H1 (cell line): ENCODE data around the gene PTPRH. TPM values are rescaled to one million over a fixed set of nuclear protein-coding genes. Genes with fewer than 3 reads are reported as not detected.
A peak's percentile ranks its signal among the peaks of the same experiment; 100 is the strongest.

Source experiments
- CTCF ChIA-PET: fragments of 300-600 bp; sonication (Branson Sonifier 250); formaldehyde crosslinking; loops from one replicate; lab custom pipeline; 2021; ENCODE audit not compliant: partially characterized antibody; lab: Charles Lee
- POLR2A ChIA-PET: fragments of 300-600 bp; sonication (Branson Sonifier 250); formaldehyde crosslinking; loops from one replicate; lab custom pipeline; 2021; ENCODE audit warnings: inconsistent platforms; ENCODE audit not compliant: partially characterized antibody; lab: Charles Lee
- DNase-seq, 2 experiments: peaks; one replicate each; pipeline versions ENCODE4 v3.0.0 to v3.0.0-alpha.2; 2010 to 2022; ENCODE audit warnings: low spot score in 2 of 2, low read depth in 1 of 2, mixed read lengths in 1 of 2
- FAIRE-seq: peaks from 2 replicates; lab custom pipeline; 2011; peaks lifted over from hg19 to GRCh38; lab: Jason Lieb, UNC
- H2AFZ ChIP-seq: 2 replicates; pipeline ENCODE4 v1.8.1; 2012; ENCODE audit warnings: low read length, inconsistent platforms
- H2AK5ac ChIP-seq: 2 replicates; pipeline ENCODE4 v1.6.1; 2013; ENCODE audit warnings: low read depth, low read length
- H2BK120ac ChIP-seq: replicated peaks from 2 replicates; pipeline ENCODE3; 2013; ENCODE audit warnings: low read depth, low read length, inconsistent platforms
- H2BK12ac ChIP-seq: 2 replicates; pipeline ENCODE4 v1.6.1; 2013; ENCODE audit warnings: low read depth, low read length
- H2BK15ac ChIP-seq: 2 replicates; pipeline ENCODE4 v1.6.1; 2013; ENCODE audit warnings: low read length
- H2BK20ac ChIP-seq: 2 replicates; pipeline ENCODE4 v1.6.1; 2013; ENCODE audit warnings: low read length
- H2BK5ac ChIP-seq: 2 replicates; pipeline ENCODE4 v1.6.1; 2013; ENCODE audit warnings: low read depth, low read length
- H3K14ac ChIP-seq: 2 replicates; pipeline ENCODE4 v1.6.1; 2013; ENCODE audit warnings: inconsistent platforms; ENCODE audit not compliant: insufficient read length
- H3K18ac ChIP-seq: 2 replicates; pipeline ENCODE4 v1.6.1; 2013; ENCODE audit warnings: low read length; ENCODE audit errors: extremely low read depth
- H3K23ac ChIP-seq: 2 replicates; pipeline ENCODE4 v1.6.1; 2013; ENCODE audit warnings: inconsistent platforms; ENCODE audit not compliant: insufficient read length
- H3K23me2 ChIP-seq: 2 replicates; pipeline ENCODE4 v1.6.1; 2013; ENCODE audit warnings: low read depth, low read length
- H3K27ac ChIP-seq: 2 replicates; pipeline ENCODE4 v1.6.1; 2011; ENCODE audit warnings: low read depth, low read length, inconsistent platforms
- H3K27me3 ChIP-seq, 4 experiments: replicated peaks in 1 of 4; 1 replicate in 1 of 4; 2 replicates in 3 of 4; pipeline versions ENCODE4 v1.6.1 to v1.8.1; 2011 to 2013; ENCODE audit warnings: low read length in 3 of 4, mild to moderate bottlenecking in 3 of 4, inconsistent platforms in 2 of 4, mixed read lengths in 2 of 4, moderate library complexity in 1 of 4; ENCODE audit not compliant: control insufficient read depth in 3 of 4, insufficient read depth in 3 of 4; ENCODE audit errors: extremely low read depth in 1 of 4
- H3K36me3 ChIP-seq, 4 experiments: 2 replicates each; pipeline versions ENCODE4 v1.6.1 to v1.8.1; 2011 to 2013; ENCODE audit warnings: mild to moderate bottlenecking in 4 of 4, low read length in 3 of 4, moderate library complexity in 2 of 4, control low read depth in 1 of 4, inconsistent platforms in 1 of 4; ENCODE audit not compliant: insufficient read depth in 4 of 4, control insufficient read depth in 2 of 4
- H3K4ac ChIP-seq: replicated peaks from 2 replicates; pipeline ENCODE3; 2013; ENCODE audit warnings: low read length, low read depth, mixed read lengths, inconsistent platforms; ENCODE audit not compliant: insufficient read length
- H3K4me1 ChIP-seq, 4 experiments: replicated peaks in 1 of 4; 1 replicate in 1 of 4; 2 replicates in 3 of 4; pipeline versions ENCODE4 v1.6.1 to v1.8.1; 2011 to 2013; ENCODE audit warnings: low read length in 3 of 4, inconsistent platforms in 2 of 4, mixed read lengths in 1 of 4; ENCODE audit not compliant: insufficient read depth in 4 of 4, control insufficient read depth in 3 of 4
- H3K4me2 ChIP-seq, 2 experiments: 2 replicates each; pipeline versions ENCODE4 v1.6.1 to v1.8.1; 2011 to 2013; ENCODE audit warnings: low read depth in 2 of 2, low read length in 2 of 2, control low read depth in 1 of 2, inconsistent platforms in 1 of 2, mild to moderate bottlenecking in 1 of 2; ENCODE audit not compliant: insufficient read depth in 1 of 2
- H3K4me3 ChIP-seq, 4 experiments: fragments of 200-600, 300-600 bp in 1 of 4; sonication (generic), shearing (Covaris generic), sonication (Bioruptor Twin) in 1 of 4; 2 replicates each; pipeline versions ENCODE4 v1.5.1 to v1.8.1; 2011 to 2016; ENCODE audit warnings: low read length in 4 of 4, low read depth in 3 of 4, control low read depth in 2 of 4, inconsistent platforms in 2 of 4, mild to moderate bottlenecking in 2 of 4, mixed read lengths in 1 of 4, moderate library complexity in 1 of 4; ENCODE audit not compliant: insufficient read depth in 2 of 4; ENCODE audit errors: extremely low read depth in 1 of 4
- H3K56ac ChIP-seq: replicated peaks from 2 replicates; pipeline ENCODE3; 2013; ENCODE audit warnings: low read depth, mild to moderate bottlenecking, mixed read lengths, low read length, inconsistent platforms; ENCODE audit not compliant: insufficient read length
- H3K79me1 ChIP-seq: 2 replicates; pipeline ENCODE4 v1.6.1; 2013; ENCODE audit warnings: low read depth, low read length, control low read depth
- H3K79me2 ChIP-seq, 2 experiments: 2 replicates each; pipeline versions ENCODE4 v1.6.1 to v1.8.1; 2012 to 2013; ENCODE audit warnings: low read length in 2 of 2, mild to moderate bottlenecking in 2 of 2, inconsistent platforms in 1 of 2; ENCODE audit not compliant: insufficient read depth in 2 of 2, control insufficient read depth in 1 of 2
- H3K9ac ChIP-seq, 4 experiments: replicated peaks in 1 of 4; 1 replicate in 1 of 4; 2 replicates in 3 of 4; pipeline versions ENCODE4 v1.6.1 to v1.8.1; 2011 to 2013; ENCODE audit warnings: low read depth in 3 of 4, low read length in 3 of 4, control low read depth in 2 of 4, mild to moderate bottlenecking in 2 of 4, moderate library complexity in 2 of 4, inconsistent platforms in 1 of 4; ENCODE audit errors: extremely low read depth in 1 of 4
- H3K9me3 ChIP-seq, 2 experiments: 2 replicates each; pipeline versions ENCODE4 v1.6.1 to v1.8.1; 2012 to 2013; ENCODE audit warnings: mild to moderate bottlenecking in 2 of 2, moderate library complexity in 2 of 2, control low read depth in 1 of 2, inconsistent platforms in 1 of 2, low read depth in 1 of 2, low read length in 1 of 2, mixed read lengths in 1 of 2; ENCODE audit not compliant: insufficient read depth in 2 of 2
- H4K20me1 ChIP-seq, 2 experiments: replicated peaks in 1 of 2; 2 replicates each; pipeline versions ENCODE3 to v1.8.1; 2011 to 2013; ENCODE audit warnings: inconsistent platforms in 2 of 2, low read length in 2 of 2, mild to moderate bottlenecking in 1 of 2; ENCODE audit not compliant: insufficient read depth in 2 of 2, control insufficient read depth in 1 of 2
- H4K5ac ChIP-seq: 2 replicates; pipeline ENCODE4 v1.6.1; 2013; ENCODE audit warnings: low read length, low read depth, mixed read lengths, inconsistent platforms; ENCODE audit not compliant: insufficient read length
- H4K8ac ChIP-seq: 2 replicates; pipeline ENCODE4 v1.8.0; 2013; ENCODE audit warnings: mild to moderate bottlenecking, moderate library complexity, low read length, inconsistent platforms; ENCODE audit not compliant: insufficient read depth; ENCODE audit errors: extremely low read depth
- H4K91ac ChIP-seq: replicated peaks from 2 replicates; pipeline ENCODE3; 2013; ENCODE audit warnings: low read length, mixed read lengths, inconsistent platforms; ENCODE audit not compliant: insufficient read length
- BCL11A ChIP-seq, 2 experiments: IDR thresholded peaks; one replicate each; pipeline ENCODE4 v1.6.1; 2011; ENCODE audit warnings: low read depth in 2 of 2, low read length in 2 of 2, mild to moderate bottlenecking in 2 of 2
- CBX8 ChIP-seq: fragments of 300-800, 300-1000 bp; sonication (generic); IDR thresholded peaks from 2 replicates; pipeline ENCODE4 v1.7.1; 2016; ENCODE audit warnings: low read depth, low read length, borderline replicate concordance
- CHD1 ChIP-seq: IDR thresholded peaks from 2 replicates; pipeline ENCODE4 v1.6.1; 2012; ENCODE audit warnings: low read depth, low read length, improper control_type of control experiment
- CHD2 ChIP-seq: IDR thresholded peaks from 2 replicates; pipeline ENCODE4 v1.6.1; 2012; ENCODE audit warnings: low read length, improper control_type of control experiment
- CTCF ChIP-seq, 3 experiments: IDR thresholded peaks; 1 replicate in 2 of 3; 2 replicates in 1 of 3; pipeline versions ENCODE4 v1.5.1 to v1.6.1; 2011; ENCODE audit warnings: low read length in 3 of 3, mild to moderate bottlenecking in 3 of 3, inconsistent platforms in 2 of 3, low read depth in 1 of 3, moderate library complexity in 1 of 3; ENCODE audit not compliant: insufficient read depth in 1 of 3; ENCODE audit errors: control extremely low read depth in 1 of 3
- EZH2 ChIP-seq: fragments of 200-600 bp; sonication (generic); IDR thresholded peaks from 2 replicates; pipeline ENCODE4 v1.7.1; 2012; ENCODE audit warnings: low read depth, mild to moderate bottlenecking, moderate library complexity, low read length, inconsistent platforms; ENCODE audit not compliant: severe bottlenecking
- FOSL1 ChIP-seq: IDR thresholded peaks from 2 replicates; pipeline ENCODE4 v1.6.1; 2011; ENCODE audit warnings: mild to moderate bottlenecking, low read depth, low read length, moderate library complexity; ENCODE audit not compliant: insufficient read depth
- HDAC6 ChIP-seq: IDR thresholded peaks from one replicate; pipeline ENCODE4 v1.7.1; 2012; ENCODE audit warnings: low read depth, mild to moderate bottlenecking, inconsistent platforms, low read length, moderate library complexity
- RAD21 ChIP-seq, 2 experiments: IDR thresholded peaks in 1 of 2; conservative IDR thresholded peaks in 1 of 2; 2 replicates each; pipeline ENCODE4 v1.6.1; 2011; ENCODE audit warnings: low read depth in 2 of 2, low read length in 2 of 2, improper control_type of control experiment in 1 of 2, inconsistent platforms in 1 of 2, mild to moderate bottlenecking in 1 of 2, moderate library complexity in 1 of 2
- TBP ChIP-seq: IDR thresholded peaks from 2 replicates; pipeline ENCODE4 v1.6.1; 2011; ENCODE audit warnings: low read depth, low read length, improper control_type of control experiment
- WGBS, 2 experiments: shearing (Covaris generic) in 1 of 2; methylation state at CpG; one replicate each; pipeline versions ENCODE4 v1.1.6 to v1.1.7; 2013 to 2015; ENCODE audit warnings: low lambda C conversion rate in 2 of 2, mixed read lengths in 2 of 2, inconsistent platforms in 1 of 2, low coverage in 1 of 2, missing lambda C conversion rate in 1 of 2; ENCODE audit not compliant: insufficient replicate concordance in 2 of 2, insufficient coverage in 1 of 2, insufficient read length in 1 of 2; ENCODE audit errors: extremely low coverage in 1 of 2, missing lambda C conversion rate in 1 of 2; 5-methylcytosine and 5-hydroxymethylcytosine counted together
- polyA plus RNA-seq, 7 experiments: library from polyadenylated mRNA; depleted of rRNA in 3 of 7; stranded (reverse) in 5 of 7; unstranded in 2 of 7; fragments of >200 nt in 5 of 7; fragments of 200-250 nt in 2 of 7; gene quantifications; 1 replicate in 5 of 7; 2 replicates in 1 of 7; 4 replicates in 1 of 7; pipeline versions ENCODE4 v1.2.1 to v1.2.3, GENCODE V29; 2011 to 2013; ENCODE audit warnings: missing spikeins in 2 of 7, mixed read lengths in 2 of 7
- total RNA-seq: library from RNA; stranded (reverse); fragmentation: NEBNext Ultra II Directional; extraction: Animal tissue kit (Norgen Biotek cat#: 25700); gene quantifications from 2 replicates; pipeline ENCODE4 v1.2.1, GENCODE V29; 2021

The PTPRH gene
- total and polyA plus RNA-seq, 2 of the 8 experiments (the other 6 are each of a cell fraction or from before 2014, with no cell fraction given): 0.30 to 0.39 TPM

- no peak overlapping the region for H4K91ac ChIP-seq
- no peak overlapping the region for H3K27ac ChIP-seq
- FAIRE-seq: no peak
- H3K9me3 ChIP-seq: no peaks in the 10 kb centered on the region
- H2BK5ac ChIP-seq: peak overlapping the region; percentile 16; the same call in 1 of the 2 replicates
- H3K4me2 ChIP-seq: no peak overlapping the region
- peaks cover 25% of the 10 kb centered on the region for H3K79me1 ChIP-seq
- no peak overlapping the region for H2AK5ac ChIP-seq
- peaks cover 3 to 23% (median 9%) of the 10 kb centered on the region in 4 experiments; a peak in 5 of 8 replicates for H3K36me3 ChIP-seq
- no peak overlapping the region for H2BK12ac ChIP-seq
- no peak overlapping the region for H3K4ac ChIP-seq
- H4K20me1 ChIP-seq: peaks cover 17 to 44% of the 10 kb centered on the region in 2 experiments
- H4K5ac ChIP-seq: no peak overlapping the region
- H2AFZ ChIP-seq: no peak overlapping the region
- no peak overlapping the region for H2BK120ac ChIP-seq
- no peaks in the 10 kb centered on the region for H3K27me3 ChIP-seq
- H3K23me2 ChIP-seq: no peaks in the 10 kb centered on the region
- H3K23ac ChIP-seq: no peak overlapping the region
- no peaks in the 10 kb centered on the region; a peak in 1 of 7 replicates for H3K4me1 ChIP-seq
- H3K4me3 ChIP-seq: no peak overlapping the region
- no peak overlapping the region for H2BK20ac ChIP-seq
- DNase-seq: no peak
- ChIA-PET POLR2A (interaction anchor here (0.6 to 1.6 kb wide), 8 partner anchors 10 to 166 kb away, joined by 3 to 5 read pairs (median 4); partner anchors contain the start of genes HSPBP1 and PPP6R1), CTCF (interaction anchor here (1.0 to 1.2 kb wide), 2 partner anchors 107 to 170 kb away, joined by 3 to 5 read pairs; no protein-coding TSS in a partner anchor)
- WGBS, 2 experiments: 87% methylated on average over 10 of the region's 10 CpGs; no CpG with 5 or more reads in 1 of the 2 experiments
- peaks cover 5 to 57% of the 10 kb centered on the region in 2 experiments; a peak in 3 of 4 replicates for H3K79me2 ChIP-seq
- H3K18ac ChIP-seq: no peak overlapping the region
- no peak overlapping the region for H3K9ac ChIP-seq
- H3K14ac ChIP-seq: no peak overlapping the region
- H3K56ac ChIP-seq: no peak overlapping the region
- no peak overlapping the region for H2BK15ac ChIP-seq
- no peak overlapping the region for H4K8ac ChIP-seq
- TF ChIP-seq CHD2 (no peak), BCL11A (IDR thresholded peaks at IDR 0.05; ENCODE audit: low read depth in 2 of 2, low read length in 2 of 2) (no peak), RAD21 (IDR thresholded peaks at IDR 0.05 in 1 of 2, conservative IDR thresholded peaks at IDR 0.05 in 1 of 2; ENCODE audit: low read depth in 2 of 2, low read length in 2 of 2) (no peak), CTCF (IDR thresholded peaks at IDR 0.05; ENCODE audit: control extremely low read depth in 1 of 3, insufficient read depth in 1 of 3, low read depth in 1 of 3, low read length in 3 of 3) (no peak), FOSL1 (no peak), CHD1 (no peak), CBX8 (no peak), EZH2 (no peak), TBP (no peak), HDAC6 (no peak)
Observed at GRCh38 chr19:55248166-55248675, 38.9 kb upstream of the PTPRH start.
